HG03460 (cell line): ENCODE results near the gene SCAMP1.
"Not testable (repeated sequence)": the region's sequence is repeated elsewhere in the genome, so short reads cannot be mapped to it uniquely, and the experiment has no call there.

Experiments used
- ATAC-seq: cut with Tn5 transposase; IDR thresholded peaks from one replicate; pipeline ENCODE4 v1.9.1; 2021; ENCODE audit not compliant: unreplicated experiment

SCAMP1 gene

DNA sequence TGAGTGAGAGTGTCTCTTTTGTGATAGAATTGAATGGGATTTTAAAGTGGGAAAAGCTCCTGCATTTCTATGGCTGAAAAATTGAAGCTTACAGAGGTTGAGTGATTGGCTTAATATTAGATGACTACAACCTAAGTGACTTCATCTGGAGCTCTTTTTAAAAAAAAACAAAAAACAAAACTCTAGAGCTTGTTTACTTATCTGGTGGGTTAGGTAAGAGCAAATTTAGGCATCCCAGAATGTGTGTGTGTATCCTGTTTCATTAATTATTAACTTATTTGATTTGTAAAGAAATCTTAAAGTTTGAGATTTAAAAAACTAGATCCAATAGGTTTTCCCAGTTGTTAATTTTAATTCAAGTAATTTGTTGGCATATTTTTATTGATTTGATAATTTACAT lies 60.1 kb downstream of the SCAMP1 start:
- ATAC-seq, result no peak

DNA sequence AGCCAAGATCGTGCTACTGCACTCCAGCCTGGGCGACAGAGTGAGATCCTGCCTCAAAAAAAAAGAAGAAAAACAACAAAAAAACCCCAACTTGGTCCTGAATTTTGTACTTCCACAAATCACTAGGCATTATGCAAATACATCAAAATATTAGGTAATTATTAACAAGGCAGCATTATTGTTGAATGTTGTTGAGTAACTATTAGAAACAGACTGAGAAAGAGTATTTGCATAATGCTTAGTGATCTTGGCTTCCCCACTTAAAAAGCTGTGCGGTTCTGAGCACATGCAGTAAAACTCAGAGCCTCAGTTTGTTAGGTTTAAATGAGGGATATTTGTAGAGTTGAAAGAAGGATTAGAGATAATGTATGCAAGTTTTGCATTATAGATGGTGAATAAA lies 64.2 kb downstream of the SCAMP1 start:
- ATAC-seq, result no peak

DNA sequence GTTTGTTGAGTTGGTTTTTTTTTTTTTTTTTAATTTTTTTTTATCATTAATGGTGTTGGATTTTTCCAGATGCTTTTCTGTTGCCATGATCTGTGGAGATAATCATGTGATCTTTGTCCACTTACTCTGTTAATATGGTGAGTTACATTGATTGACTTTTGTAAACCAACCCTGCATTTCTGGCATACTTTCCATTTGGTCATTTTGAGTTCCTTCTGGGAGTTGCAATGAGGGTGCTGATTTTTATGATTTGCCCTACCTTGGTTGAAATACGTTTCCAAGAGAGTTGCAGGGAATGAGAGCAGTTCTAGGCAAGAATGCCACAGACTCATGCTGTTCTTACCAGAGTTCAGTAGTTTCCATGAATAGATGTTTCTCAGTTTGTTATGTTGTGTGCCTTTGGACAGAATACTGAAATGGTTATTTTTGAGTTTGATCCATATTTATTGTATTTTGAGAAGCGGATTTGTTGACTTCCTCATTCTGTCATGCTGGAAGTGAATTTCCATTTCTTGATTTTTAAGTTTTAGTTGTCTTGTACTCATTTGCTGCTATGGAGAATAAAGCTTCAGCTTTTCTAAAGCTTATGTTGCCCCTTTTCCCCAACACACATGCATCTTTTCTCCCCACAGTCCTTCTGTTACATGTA lies 69.0 kb downstream of the SCAMP1 start:
- no peak for ATAC-seq

GRCh38 chr5:78430866-78431265 lies 70.4 kb downstream of the SCAMP1 start:
- ATAC-seq, result no peak

- ATAC-seq, result no peak
Measured at GRCh38 chr5:78433972-78434371, 73.6 kb downstream of the SCAMP1 start.

DNA sequence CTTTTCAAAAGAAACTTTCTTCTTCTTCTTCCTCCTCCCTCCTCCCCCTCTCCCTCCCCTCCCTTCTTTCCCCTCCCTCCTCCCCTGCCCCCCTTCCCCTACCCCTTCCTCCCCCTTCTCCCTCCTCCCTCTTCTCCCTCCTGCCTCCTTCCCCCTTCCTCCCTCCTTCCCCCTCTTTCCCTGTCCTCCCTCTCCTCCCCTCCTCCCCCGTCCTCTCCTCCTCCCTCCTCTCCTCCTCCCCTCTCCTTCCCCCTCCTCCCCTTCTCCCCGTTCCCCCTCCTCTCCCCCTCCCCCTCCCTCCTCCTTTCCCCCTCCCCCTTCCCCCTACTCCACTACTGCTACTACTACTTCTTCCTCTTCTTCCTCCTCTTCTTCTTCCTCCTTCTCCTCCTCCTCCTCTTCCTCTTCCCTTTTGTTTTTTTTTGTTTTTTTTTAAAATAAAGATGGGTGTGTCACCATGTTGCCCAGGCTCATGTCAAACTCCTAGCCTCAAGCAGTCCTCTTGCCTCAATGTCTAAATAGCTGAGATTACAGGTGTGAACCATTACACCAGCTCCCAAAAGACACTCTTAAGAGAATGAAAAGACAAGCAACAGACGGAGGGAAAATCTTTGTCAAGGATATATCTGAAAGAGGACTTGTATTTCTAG lies 87.5 kb downstream of the SCAMP1 start:
- ATAC-seq, result no peak

DNA sequence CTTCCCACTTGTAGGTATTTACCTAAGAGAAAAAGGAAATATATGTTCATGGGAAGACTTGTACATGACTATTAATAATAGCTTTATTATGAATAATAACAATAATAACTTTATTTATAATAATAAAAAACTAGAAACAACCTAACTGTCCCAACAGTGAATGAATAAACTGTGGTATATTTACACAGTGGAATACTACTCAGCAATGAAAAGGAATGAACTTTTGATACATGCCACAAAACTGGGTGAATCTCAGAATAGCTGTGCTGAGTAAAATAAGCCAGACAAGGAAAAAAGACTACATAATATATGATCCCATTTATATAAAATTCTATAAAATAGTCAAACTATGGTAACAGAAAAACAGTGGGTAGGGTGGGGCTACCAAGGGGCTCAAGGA lies 88.7 kb downstream of the SCAMP1 start:
- no peak for ATAC-seq

- ATAC-seq, result not testable (repeated sequence)
Measured at GRCh38 chr5:78457507-78457906, 97.1 kb downstream of the SCAMP1 start.

DNA sequence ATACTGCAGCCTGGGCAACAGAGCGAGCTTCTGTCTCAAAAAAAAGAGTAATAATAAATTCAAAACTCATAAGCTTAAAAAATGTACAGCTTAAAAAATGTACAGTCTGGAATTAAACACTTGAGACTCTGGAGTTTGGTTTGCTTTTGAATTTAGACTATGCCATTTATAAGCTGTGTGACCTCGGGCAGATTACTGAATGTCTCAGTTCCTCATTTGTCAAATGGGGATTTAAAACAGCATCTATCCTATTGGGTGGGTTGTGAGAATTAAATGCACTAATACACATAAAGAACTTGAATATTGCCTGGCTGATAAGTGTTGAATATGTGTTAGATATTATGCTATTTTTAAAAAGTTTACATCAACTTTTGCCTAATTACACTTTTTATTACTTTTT lies 98.4 kb downstream of the SCAMP1 start:
- ATAC-seq, result no peak

DNA sequence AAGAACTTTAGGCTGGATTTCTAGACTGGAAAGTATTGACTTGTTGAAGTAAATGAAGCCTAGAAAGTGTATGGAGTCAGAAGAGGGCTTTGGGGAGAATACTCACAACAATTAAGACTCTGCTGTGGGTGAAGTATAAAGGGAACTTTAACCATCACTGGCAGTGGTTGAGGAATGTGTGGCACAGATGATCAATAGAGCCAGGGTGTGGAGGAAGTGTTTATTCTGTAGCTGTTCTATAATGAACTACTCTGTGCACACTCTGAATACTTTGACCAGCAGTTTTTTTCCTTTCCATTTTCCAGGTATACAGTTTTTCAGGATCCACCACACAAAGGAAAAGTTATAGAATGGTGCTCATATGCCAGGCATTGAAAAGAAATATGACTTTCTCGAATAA lies 106.7 kb downstream of the SCAMP1 start:
- ATAC-seq, result no peak

- ATAC-seq, result peak; percentile 50
Measured at GRCh38 chr5:78467752-78468357, 107.4 kb downstream of the SCAMP1 start.

DNA sequence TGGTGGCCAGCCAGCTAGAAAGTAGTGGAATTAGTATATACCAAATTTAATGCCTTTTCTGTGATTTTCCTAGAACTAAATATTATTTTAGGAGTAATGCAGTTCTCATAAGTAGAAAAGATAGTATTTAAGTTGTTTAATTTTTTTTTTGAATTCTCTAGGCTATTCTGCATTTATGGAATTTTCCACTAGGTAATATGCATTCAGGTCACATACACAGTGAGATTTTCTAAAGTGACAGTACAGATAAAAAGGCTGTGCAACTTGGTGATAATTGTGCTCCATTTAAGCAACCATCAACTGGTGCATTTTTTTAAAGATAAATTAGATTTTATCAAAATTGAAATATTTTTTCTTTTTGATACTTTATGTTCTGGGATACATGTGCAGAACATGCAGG lies 111.5 kb downstream of the SCAMP1 start:
- no peak for ATAC-seq

DNA sequence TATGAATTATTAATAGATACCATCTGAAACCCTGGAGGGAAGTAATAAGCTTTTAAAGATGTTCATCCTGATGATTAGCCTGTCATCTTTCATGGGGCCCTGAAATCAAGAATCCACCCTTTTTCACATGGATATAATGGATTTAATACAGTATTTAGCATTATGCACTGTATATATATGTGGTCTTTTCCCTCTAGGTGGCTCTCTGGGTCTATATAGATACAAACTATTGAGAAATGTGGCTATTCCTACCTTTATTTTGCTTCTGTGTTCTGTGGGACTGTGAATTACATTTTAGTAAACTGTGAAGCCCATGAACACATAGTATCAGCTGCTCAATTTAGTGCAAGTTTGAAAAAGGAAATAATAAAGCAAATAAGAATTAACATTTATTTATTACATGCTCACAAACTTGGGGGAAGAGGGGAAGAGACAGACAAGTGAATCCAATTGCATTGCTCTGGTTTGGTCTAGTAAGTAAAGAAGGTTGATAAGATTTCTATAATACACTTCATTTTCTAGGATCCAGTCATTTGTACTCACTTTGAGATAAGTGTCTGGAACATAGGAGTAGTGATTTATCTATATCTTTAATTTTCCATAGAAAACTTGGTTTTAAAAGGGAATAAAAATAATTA lies 112.2 kb downstream of the SCAMP1 start:
- no peak for ATAC-seq

GRCh38 chr5:78473751-78474150 lies 113.3 kb downstream of the SCAMP1 start:
- no peak for ATAC-seq

DNA sequence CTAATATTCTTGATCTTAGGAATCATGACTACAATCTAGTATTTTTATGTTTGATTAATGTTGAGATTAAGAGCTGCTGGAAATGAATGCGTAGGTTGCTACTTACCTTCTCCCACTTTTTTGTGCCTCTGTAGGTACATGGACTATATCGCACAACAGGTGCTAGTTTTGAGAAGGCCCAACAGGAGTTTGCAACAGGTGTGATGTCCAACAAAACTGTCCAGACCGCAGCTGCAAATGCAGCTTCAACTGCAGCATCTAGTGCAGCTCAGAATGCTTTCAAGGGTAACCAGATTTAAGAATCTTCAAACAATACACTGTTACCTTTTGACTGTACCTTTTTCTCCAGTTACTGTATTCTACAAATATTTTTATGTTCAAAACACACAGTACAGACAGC lies 115.0 kb downstream of the SCAMP1 start:
- ATAC-seq, result no peak

DNA sequence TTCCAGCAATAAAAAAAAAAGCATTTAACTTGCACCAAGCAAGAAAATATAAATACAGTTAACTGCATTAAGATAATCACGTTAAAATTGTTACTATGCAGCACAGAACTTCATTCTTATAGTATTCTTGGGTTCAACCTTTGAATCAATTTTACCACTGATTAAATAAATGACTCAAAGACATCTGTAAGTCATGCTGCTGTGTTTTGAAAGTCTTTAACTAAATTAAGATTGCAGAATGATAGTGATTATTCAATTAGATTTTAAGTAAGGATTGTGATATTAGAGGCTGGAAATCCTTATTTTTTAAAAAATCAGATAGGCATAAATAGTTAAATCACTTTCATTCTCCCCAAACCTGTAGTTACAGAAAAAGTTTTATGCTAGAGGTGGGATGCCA lies 116.4 kb downstream of the SCAMP1 start:
- ATAC-seq, result no peak

GRCh38 chr5:78482948-78483347 lies 122.5 kb downstream of the SCAMP1 start:
- no peak for ATAC-seq

- peak; percentile 93 for ATAC-seq
Measured at GRCh38 chr5:78483809-78484521, 123.5 kb downstream of the SCAMP1 start.

- ATAC-seq, result no peak
Measured at GRCh38 chr5:78486218-78486617, 125.8 kb downstream of the SCAMP1 start.

DNA sequence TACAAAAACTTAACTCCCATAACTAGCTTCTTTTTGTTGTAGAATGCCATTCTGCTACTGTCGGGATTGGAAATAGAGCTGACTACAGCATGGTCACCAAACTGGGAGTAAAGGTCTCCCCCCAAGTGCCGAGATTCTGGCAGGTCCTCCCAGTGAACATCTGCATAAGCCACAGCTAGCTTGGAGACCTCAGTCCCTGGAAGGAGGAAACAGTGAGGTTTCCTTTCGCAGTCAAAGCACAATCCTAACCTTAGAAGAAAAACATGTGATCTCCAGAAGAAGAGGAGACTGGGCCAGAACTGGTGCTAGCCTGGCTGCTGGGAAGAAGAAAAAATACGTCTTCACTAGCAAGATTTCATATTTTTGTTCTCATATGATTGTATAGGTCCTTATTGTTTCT lies 127.4 kb downstream of the SCAMP1 start:
- no peak for ATAC-seq

DNA sequence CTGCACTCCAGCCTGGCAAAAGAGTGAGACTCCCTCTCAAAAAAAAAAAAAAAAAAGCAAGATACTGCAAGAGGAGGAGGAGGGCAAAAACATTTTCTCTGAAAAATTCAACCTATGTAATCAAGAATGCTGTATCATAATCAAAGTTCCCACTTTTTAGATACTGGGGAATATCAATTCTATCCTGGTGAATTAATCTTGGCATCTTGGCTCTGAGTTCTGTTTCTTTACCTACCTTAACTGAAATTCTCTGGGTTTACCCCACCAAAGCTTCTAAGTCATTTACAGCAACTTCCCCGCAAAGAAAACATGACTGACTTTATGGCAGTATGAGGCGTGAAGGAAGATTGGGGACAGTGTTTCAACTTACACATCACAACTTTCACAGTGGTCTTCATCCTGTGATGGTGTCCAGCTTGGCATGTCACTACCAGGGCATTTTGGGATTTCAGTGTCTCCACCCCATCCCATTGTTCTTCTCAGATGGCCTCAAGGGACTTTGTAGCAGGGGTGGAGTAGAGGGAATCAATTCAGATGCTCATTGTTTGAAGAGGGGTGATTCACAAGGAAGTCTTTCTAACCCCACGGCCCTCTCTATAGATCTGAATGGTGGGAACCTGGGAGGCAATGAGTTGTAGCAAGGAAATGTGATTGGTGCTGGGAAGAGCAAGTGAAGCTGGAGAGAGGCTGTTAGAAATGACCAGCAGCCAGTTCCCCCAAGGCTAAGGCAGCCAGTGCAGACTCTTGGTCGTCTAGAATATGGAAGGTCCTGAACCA lies 130.5 kb downstream of the SCAMP1 start:
- ATAC-seq, result no peak
